NCI-H1417 treated with DMSO at 0.1 percent for 48 hours (cell line): Measurements from ENCODE around the gene VLDLR.

Source experiments
- DNase-seq: peaks from one replicate; lab custom pipeline; 2025; lab: John Stamatoyannopoulos, UW

The VLDLR gene

GRCh38 chr9:2622461-2623287 lies 1.1 kb downstream of the VLDLR start:
- no peak for DNase-seq

GRCh38 chr9:2623288-2624050 lies 1.9 kb downstream of the VLDLR start:
- DNase-seq = no peak

- DNase-seq = no peak
Observed at GRCh38 chr9:2624051-2624682, 2.6 kb downstream of the VLDLR start.

- DNase-seq = no peak
Observed at GRCh38 chr9:2625427-2625826, 3.8 kb downstream of the VLDLR start.

- DNase-seq = no peak
Observed at GRCh38 chr9:2628919-2629318, 7.3 kb downstream of the VLDLR start.

- DNase-seq = no peak
Observed at GRCh38 chr9:2630158-2630557, 8.6 kb downstream of the VLDLR start.

- DNase-seq = no peak
Observed at GRCh38 chr9:2631263-2631662, 9.7 kb downstream of the VLDLR start.

- DNase-seq = no peak
Observed at GRCh38 chr9:2634153-2634552, 12.6 kb downstream of the VLDLR start.

GRCh38 chr9:2634818-2635217 lies 13.2 kb downstream of the VLDLR start:
- no peak for DNase-seq

- no peak for DNase-seq
Observed at GRCh38 chr9:2635922-2636321, 14.3 kb downstream of the VLDLR start.

GRCh38 chr9:2637390-2637789 lies 15.8 kb downstream of the VLDLR start:
- DNase-seq = no peak

- DNase-seq = no peak
Observed at GRCh38 chr9:2638871-2639673, 17.5 kb downstream of the VLDLR start.

- DNase-seq = no peak
Observed at GRCh38 chr9:2639786-2640185, 18.2 kb downstream of the VLDLR start.

GRCh38 chr9:2640570-2640969 lies 19.0 kb downstream of the VLDLR start:
- no peak for DNase-seq

- DNase-seq = no peak
Observed at GRCh38 chr9:2641033-2641432, 19.4 kb downstream of the VLDLR start.

- DNase-seq = no peak
Observed at GRCh38 chr9:2642068-2642467, 20.5 kb downstream of the VLDLR start.

GRCh38 chr9:2645569-2645968 lies 24.0 kb downstream of the VLDLR start:
- no peak for DNase-seq

- no peak for DNase-seq
Observed at GRCh38 chr9:2655411-2655901, 33.9 kb downstream of the VLDLR start.

GRCh38 chr9:2657427-2657826 lies 35.8 kb downstream of the VLDLR start:
- no peak for DNase-seq

GRCh38 chr9:2662496-2662895 lies 40.9 kb downstream of the VLDLR start:
- no peak for DNase-seq

- DNase-seq = no peak
Observed at GRCh38 chr9:2663461-2664173, 42.0 kb downstream of the VLDLR start.
